HG03520 (cell line): ENCODE data around the gene C5orf47.
A peak's percentile ranks its signal among the peaks of the same experiment; 100 is the strongest.
"Not testable (repeated sequence)": the region's sequence is repeated elsewhere in the genome, so short reads cannot be mapped to it uniquely, and the experiment has no call there.

Experiments used
- ATAC-seq: cut with Tn5 transposase; IDR thresholded peaks from one replicate; pipeline ENCODE4 v1.9.1; 2021; ENCODE audit warnings: mild to moderate bottlenecking, moderate library complexity; ENCODE audit not compliant: unreplicated experiment

The C5orf47 gene

GRCh38 chr5:173969167-173970049 lies 19.6 kb upstream of the C5orf47 start:
- no peak for ATAC-seq

GRCh38 chr5:173970878-173971650 lies 17.9 kb upstream of the C5orf47 start:
- ATAC-seq = no peak

GRCh38 chr5:173971681-173972345 lies 17.2 kb upstream of the C5orf47 start:
- ATAC-seq = no peak

GRCh38 chr5:173972607-173972924 lies 16.4 kb upstream of the C5orf47 start:
- no peak for ATAC-seq

GRCh38 chr5:173972925-173973615 lies 15.9 kb upstream of the C5orf47 start:
- ATAC-seq = peak; percentile 60

- ATAC-seq = no peak
Observed at GRCh38 chr5:173973616-173973969, 15.4 kb upstream of the C5orf47 start.

GRCh38 chr5:173974688-173975239 lies 14.2 kb upstream of the C5orf47 start:
- no peak for ATAC-seq

- ATAC-seq = no peak
Observed at GRCh38 chr5:173981185-173981761, 7.7 kb upstream of the C5orf47 start.

GRCh38 chr5:173984218-173984617 lies 4.8 kb upstream of the C5orf47 start:
- ATAC-seq = no peak

GRCh38 chr5:173989432-173990082 lies 587 bp downstream of the C5orf47 start:
- ATAC-seq = no peak

- no peak for ATAC-seq
Observed at GRCh38 chr5:173997331-173997730, 8.4 kb downstream of the C5orf47 start.

- no peak for ATAC-seq
Observed at GRCh38 chr5:173998531-173998930, 9.6 kb downstream of the C5orf47 start.

- ATAC-seq = no peak
Observed at GRCh38 chr5:174000076-174000475, 11.1 kb downstream of the C5orf47 start.

GRCh38 chr5:174003795-174004194 lies 14.8 kb downstream of the C5orf47 start:
- no peak for ATAC-seq

- ATAC-seq = no peak
Observed at GRCh38 chr5:174008922-174009321, 20.0 kb downstream of the C5orf47 start.

- ATAC-seq = no peak
Observed at GRCh38 chr5:174010365-174010764, 21.4 kb downstream of the C5orf47 start.

GRCh38 chr5:174011441-174011840 lies 22.5 kb downstream of the C5orf47 start:
- ATAC-seq = no peak

GRCh38 chr5:174020069-174020927 lies 31.3 kb downstream of the C5orf47 start:
- ATAC-seq = not testable (repeated sequence)

GRCh38 chr5:174020928-174021304 lies 31.9 kb downstream of the C5orf47 start:
- no peak for ATAC-seq
